Gastroesophageal sphincter (tissue), 3 donors: ENCODE measurements around the gene DAPK1.
A peak's percentile ranks its signal among the peaks of the same experiment; 100 is the strongest.

Experiments used
- POLR2AphosphoS5 ChIP-seq: sonication (generic); formaldehyde crosslinking; IDR thresholded peaks from one replicate; pipeline ENCODE4 v1.6.1; 2017; ENCODE audit warnings: antibody characterized with exemption
- TF ChIP-seq, protein P1 (sequence below), 4 experiments: fragments of 200-600 bp in 2 of 4; fragments of 450-650 bp in 2 of 4; sonication (generic) in 1 of 4; IDR thresholded peaks; one replicate each; pipeline ENCODE4 v1.5.1; 2017 to 2019; ENCODE audit warnings: antibody characterized with exemption in 4 of 4, mild to moderate bottlenecking in 2 of 4, moderate library complexity in 2 of 4

DNA sequence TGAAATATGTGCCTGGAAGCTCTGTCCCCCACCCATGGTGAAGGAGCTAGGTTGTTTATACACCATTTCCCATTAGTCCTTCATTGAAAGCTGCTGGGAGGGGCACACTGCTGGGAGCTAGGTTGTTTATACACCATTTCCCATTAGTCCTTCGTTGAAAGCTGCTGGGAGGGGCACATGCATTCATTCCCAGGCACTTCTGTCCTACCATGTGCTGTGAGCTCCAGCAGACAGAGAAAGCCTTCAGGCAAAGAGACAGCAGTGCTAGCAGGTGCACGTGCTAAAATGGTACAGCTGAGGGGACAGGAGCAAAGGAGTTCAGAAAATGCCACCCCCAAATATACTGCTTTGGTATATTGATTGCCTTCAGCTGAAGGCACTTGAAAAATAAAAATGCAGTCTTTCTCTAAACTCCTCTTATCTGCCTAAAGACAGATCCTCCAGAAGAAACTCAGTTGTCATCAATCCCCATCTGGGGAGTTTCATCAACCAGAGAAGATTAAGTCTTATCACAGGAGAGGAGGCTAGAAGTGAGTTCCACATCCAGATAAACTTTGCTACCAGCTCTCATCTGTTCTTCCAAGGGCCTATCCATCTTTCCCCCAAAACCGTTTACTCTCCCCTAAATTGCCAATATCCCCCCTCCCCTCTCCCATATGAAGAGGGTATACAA lies 27.7 kb upstream of the DAPK1 start:
- TF ChIP-seq POLR2AphosphoS5, result peak; percentile 19
- TF ChIP-seq, protein P1, sequence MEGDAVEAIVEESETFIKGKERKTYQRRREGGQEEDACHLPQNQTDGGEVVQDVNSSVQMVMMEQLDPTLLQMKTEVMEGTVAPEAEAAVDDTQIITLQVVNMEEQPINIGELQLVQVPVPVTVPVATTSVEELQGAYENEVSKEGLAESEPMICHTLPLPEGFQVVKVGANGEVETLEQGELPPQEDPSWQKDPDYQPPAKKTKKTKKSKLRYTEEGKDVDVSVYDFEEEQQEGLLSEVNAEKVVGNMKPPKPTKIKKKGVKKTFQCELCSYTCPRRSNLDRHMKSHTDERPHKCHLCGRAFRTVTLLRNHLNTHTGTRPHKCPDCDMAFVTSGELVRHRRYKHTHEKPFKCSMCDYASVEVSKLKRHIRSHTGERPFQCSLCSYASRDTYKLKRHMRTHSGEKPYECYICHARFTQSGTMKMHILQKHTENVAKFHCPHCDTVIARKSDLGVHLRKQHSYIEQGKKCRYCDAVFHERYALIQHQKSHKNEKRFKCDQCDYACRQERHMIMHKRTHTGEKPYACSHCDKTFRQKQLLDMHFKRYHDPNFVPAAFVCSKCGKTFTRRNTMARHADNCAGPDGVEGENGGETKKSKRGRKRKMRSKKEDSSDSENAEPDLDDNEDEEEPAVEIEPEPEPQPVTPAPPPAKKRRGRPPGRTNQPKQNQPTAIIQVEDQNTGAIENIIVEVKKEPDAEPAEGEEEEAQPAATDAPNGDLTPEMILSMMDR (IDR thresholded peaks at IDR 0.05), result no peak
